Measurements from ENCODE around the gene ASPSCR1.

The ASPSCR1 gene

GRCh38 chr17:82019690-82020571 lies 42.5 kb downstream of the ASPSCR1 start:
- TF ChIP-seq GATA3 (IDR thresholded peaks at IDR 0.05; ENCODE audit: low read depth, low read length) (no peak), GATA2 (IDR thresholded peaks at IDR 0.05; ENCODE audit: low read depth, low read length) (no peak)

GRCh38 chr17:82020572-82021106 lies 43.2 kb downstream of the ASPSCR1 start:
- no peak for TF ChIP-seq GATA3 (IDR thresholded peaks at IDR 0.05; ENCODE audit: low read depth, low read length)
- TF ChIP-seq GATA2 (IDR thresholded peaks at IDR 0.05; ENCODE audit: low read depth, low read length), result no peak

GRCh38 chr17:82021107-82021899 lies 43.9 kb downstream of the ASPSCR1 start:
- TF ChIP-seq GATA2 (IDR thresholded peaks at IDR 0.05; ENCODE audit: low read depth, low read length), result no peak
- TF ChIP-seq GATA3 (IDR thresholded peaks at IDR 0.05; ENCODE audit: low read depth, low read length), result no peak

- TF ChIP-seq GATA2 (IDR thresholded peaks at IDR 0.05; ENCODE audit: low read depth, low read length) (no peak), GATA3 (IDR thresholded peaks at IDR 0.05; ENCODE audit: low read depth, low read length) (no peak)
Measured at GRCh38 chr17:82021900-82022309, 44.5 kb downstream of the ASPSCR1 start.

GRCh38 chr17:82022310-82022980 lies 45.0 kb downstream of the ASPSCR1 start, which contains the start of gene CENPX:
Gene CENPX (minus strand): TSS chr17:82022878. CDS start chr17:82022861, 17 bp downstream.
- TF ChIP-seq GATA2 (IDR thresholded peaks at IDR 0.05; ENCODE audit: low read depth, low read length) (no peak), GATA3 (IDR thresholded peaks at IDR 0.05; ENCODE audit: low read depth, low read length) (no peak)

GRCh38 chr17:82022981-82023446 lies 45.6 kb downstream of the ASPSCR1 start, which contains the start of gene LRRC45:
Gene LRRC45 (plus strand): TSS chr17:82023305. CDS start chr17:82023644, 339 bp downstream.
- TF ChIP-seq GATA3 (IDR thresholded peaks at IDR 0.05; ENCODE audit: low read depth, low read length), result no peak
- TF ChIP-seq GATA2 (IDR thresholded peaks at IDR 0.05; ENCODE audit: low read depth, low read length), result no peak

- no peak for TF ChIP-seq GATA3 (IDR thresholded peaks at IDR 0.05; ENCODE audit: low read depth, low read length)
- TF ChIP-seq GATA2 (IDR thresholded peaks at IDR 0.05; ENCODE audit: low read depth, low read length), result no peak
Measured at GRCh38 chr17:82023447-82024241, 46.2 kb downstream of the ASPSCR1 start.

- no peak for TF ChIP-seq GATA2 (IDR thresholded peaks at IDR 0.05; ENCODE audit: low read depth, low read length)
- no peak for TF ChIP-seq GATA3 (IDR thresholded peaks at IDR 0.05; ENCODE audit: low read depth, low read length)
Measured at GRCh38 chr17:82024859-82025258, 47.4 kb downstream of the ASPSCR1 start.

GRCh38 chr17:82025401-82026107 lies 48.1 kb downstream of the ASPSCR1 start:
- no peak for TF ChIP-seq GATA2 (IDR thresholded peaks at IDR 0.05; ENCODE audit: low read depth, low read length)
- no peak for TF ChIP-seq GATA3 (IDR thresholded peaks at IDR 0.05; ENCODE audit: low read depth, low read length)

- TF ChIP-seq GATA3 (IDR thresholded peaks at IDR 0.05; ENCODE audit: low read depth, low read length) (no peak), GATA2 (IDR thresholded peaks at IDR 0.05; ENCODE audit: low read depth, low read length) (no peak)
Measured at GRCh38 chr17:82028246-82028645, 50.8 kb downstream of the ASPSCR1 start.

- no peak for TF ChIP-seq GATA2 (IDR thresholded peaks at IDR 0.05; ENCODE audit: low read depth, low read length)
- TF ChIP-seq GATA3 (IDR thresholded peaks at IDR 0.05; ENCODE audit: low read depth, low read length), result no peak
Measured at GRCh38 chr17:82028966-82029365, 51.5 kb downstream of the ASPSCR1 start.

- TF ChIP-seq GATA3 (IDR thresholded peaks at IDR 0.05; ENCODE audit: low read depth, low read length) (no peak), GATA2 (IDR thresholded peaks at IDR 0.05; ENCODE audit: low read depth, low read length) (no peak)
Measured at GRCh38 chr17:82029391-82029790, 52.0 kb downstream of the ASPSCR1 start.
